Measurements from ENCODE around the gene ANKRD31. TPM values are rescaled to one million over a fixed set of nuclear protein-coding genes. Genes with fewer than 3 reads are reported as not detected.
A peak's percentile ranks its signal among the peaks of the same experiment; 100 is the strongest.

Gene ANKRD31
- total RNA-seq, 1 experiment from 2014 or later = 0.30 TPM

- Histone ChIP-seq H3K79me2 (ENCODE audit: insufficient read depth, low read length) (no peaks in the 10 kb centered on the region), H3K9me2 (ENCODE audit: insufficient read depth) (no peaks in the 10 kb centered on the region), H3K4me3 (replicated peaks in 1 of 2; ENCODE audit: low read depth in 1 of 2, low read length in 2 of 2) (no peak overlapping the region), H3K4me2 (ENCODE audit: low read length) (no peak overlapping the region), H4K20me1 (ENCODE audit: insufficient read depth) (no peaks in the 10 kb centered on the region), H3K27ac (ENCODE audit: low read depth, low read length) (no peak overlapping the region), H3K9ac (ENCODE audit: low read length) (no peak overlapping the region), H2AFZ (ENCODE audit: low read depth, low read length, poor library complexity, severe bottlenecking) (peak overlapping the region; percentile 65), H3K4me1 (ENCODE audit: control insufficient read depth in 1 of 2, insufficient read depth in 2 of 2, low read length in 2 of 2) (peaks cover 18 to 41% of the 10 kb centered on the region in 2 experiments; a peak in 3 of 4 replicates), H3K36me3 (ENCODE audit: control insufficient read depth in 1 of 2, insufficient read depth in 2 of 2, low read length in 2 of 2) (no peaks in the 10 kb centered on the region), H3K9me3 (ENCODE audit: control insufficient read depth in 1 of 2, insufficient read depth in 1 of 2, low read depth in 1 of 2, low read length in 2 of 2) (no peaks in the 10 kb centered on the region), H3K27me3 (ENCODE audit: insufficient read depth, low read length) (no peaks in the 10 kb centered on the region)
- no TSS peak for BruUV-seq (replicated peaks)
- TF ChIP-seq MAX (IDR thresholded peaks at IDR 0.05) = no peak
- TF ChIP-seq, protein P1, sequence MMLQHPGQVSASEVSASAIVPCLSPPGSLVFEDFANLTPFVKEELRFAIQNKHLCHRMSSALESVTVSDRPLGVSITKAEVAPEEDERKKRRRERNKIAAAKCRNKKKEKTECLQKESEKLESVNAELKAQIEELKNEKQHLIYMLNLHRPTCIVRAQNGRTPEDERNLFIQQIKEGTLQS (IDR thresholded peaks at IDR 0.05) = no peak
- no peak for TF ChIP-seq TCF7L2 (IDR thresholded peaks at IDR 0.05; ENCODE audit: borderline replicate concordance, extremely low read depth, insufficient read depth, insufficient read length)
- no peak; the same call in 1 of the 2 replicates for TF ChIP-seq SP1 (IDR thresholded peaks at IDR 0.05; ENCODE audit: low read depth)
- TF ChIP-seq ZBTB33 (IDR thresholded peaks at IDR 0.05; ENCODE audit: extremely low read depth, insufficient replicate concordance, low read length) = no peak
- TF ChIP-seq YY1 (IDR thresholded peaks at IDR 0.05; ENCODE audit: extremely low read depth, insufficient replicate concordance, low read depth, low read length) = no peak
- no peak for TF ChIP-seq POLR2A (IDR thresholded peaks at IDR 0.05; ENCODE audit: borderline replicate concordance, extremely low read depth, insufficient read depth, insufficient read length)
- TF ChIP-seq POLR2AphosphoS5 (IDR thresholded peaks at IDR 0.05; ENCODE audit: low read depth, low read length) = no peak
- TF ChIP-seq SRF (IDR thresholded peaks at IDR 0.05; ENCODE audit: low read depth) = no peak
- no peak for TF ChIP-seq ELF1 (IDR thresholded peaks at IDR 0.05; ENCODE audit: borderline replicate concordance, low read depth)
- TF ChIP-seq CEBPB (IDR thresholded peaks at IDR 0.05; ENCODE audit: low read depth) = no peak
- no peak for TF ChIP-seq RAD21 (IDR thresholded peaks at IDR 0.05; ENCODE audit: low read depth)
- no peak for TF ChIP-seq ZFX (IDR thresholded peaks at IDR 0.05)
- ATAC-seq = no peak
- no peak for DNase-seq (ENCODE audit: low read depth, low spot score)
- CTCF ChIA-PET = no interaction called here
- RAD21 ChIA-PET (ENCODE audit: low non-redundant PET in 1 of 2, low total read pairs in 2 of 2, uncharacterized antibody in 2 of 2, unreplicated experiment in 2 of 2) = no interaction called here
- POLR2A ChIA-PET = no interaction called here
- intact Hi-C loops (cut with micrococcal nuclease) = no loop called here
These were observed 5.4 kb upstream of the ANKRD31 start for GRCh38 chr5:75242067-75242466.

All from HCT116 (cell line).